MM.1S (cell line): Measurements from ENCODE around the gene SRF.

ENCODE experiments used
- DNase-seq: peaks from one replicate; pipeline ENCODE4 v3.0.0-alpha.2; 2015
- H2AFZ ChIP-seq: fragments of 300-600 bp; sonication (generic); 2 replicates; pipeline ENCODE4 v1.6.0; 2016; ENCODE audit warnings: antibody characterized with exemption, low read length
- H3F3A ChIP-seq: fragments of 300-600 bp; sonication (generic); 2 replicates; pipeline ENCODE4 v1.6.1; 2016; ENCODE audit warnings: mild to moderate bottlenecking, antibody characterized with exemption, low read length, moderate library complexity, mixed read lengths; ENCODE audit not compliant: insufficient read depth
- H3K27ac ChIP-seq: fragments of 300-600 bp; sonication (generic); 2 replicates; pipeline ENCODE4 v1.5.1; 2016; ENCODE audit warnings: mild to moderate bottlenecking, low read length
- H3K27me3 ChIP-seq: fragments of 300-600 bp; sonication (generic); replicated peaks from 2 replicates; pipeline ENCODE4 v1.6.0; 2016; ENCODE audit warnings: low read length; ENCODE audit not compliant: insufficient read depth
- H3K36me3 ChIP-seq: fragments of 300-600 bp; sonication (generic); replicated peaks from 2 replicates; pipeline ENCODE4 v1.6.1; 2016; ENCODE audit warnings: mild to moderate bottlenecking, low read length, mixed read lengths; ENCODE audit not compliant: insufficient read depth
- H3K4me1 ChIP-seq: fragments of 300-600 bp; sonication (generic); 2 replicates; pipeline ENCODE4 v1.6.1; 2016; ENCODE audit warnings: low read length, mixed read lengths
- H3K4me2 ChIP-seq: fragments of 300-600 bp; sonication (generic); 2 replicates; pipeline ENCODE4 v1.6.0; 2016; ENCODE audit warnings: low read depth, low read length
- H3K4me3 ChIP-seq: fragments of 300-600 bp; sonication (generic); 2 replicates; pipeline ENCODE4 v1.5.1; 2016; ENCODE audit warnings: low read length, mixed read lengths
- H3K79me2 ChIP-seq: fragments of 300-600 bp; sonication (generic); 2 replicates; pipeline ENCODE4 v1.6.1; 2016; ENCODE audit warnings: mixed run types, low read length, mixed read lengths
- H3K9ac ChIP-seq: fragments of 300-600 bp; sonication (generic); 2 replicates; pipeline ENCODE4 v1.6.1; 2016; ENCODE audit warnings: low read length, mixed read lengths
- H3K9me2 ChIP-seq: fragments of 300-600 bp; sonication (generic); replicated peaks from 2 replicates; pipeline ENCODE4 v1.6.1; 2016; ENCODE audit warnings: mild to moderate bottlenecking, low read length, mixed read lengths; ENCODE audit not compliant: insufficient read depth
- H3K9me3 ChIP-seq: fragments of 300-600 bp; sonication (generic); replicated peaks from 2 replicates; pipeline ENCODE4 v1.6.1; 2016; ENCODE audit warnings: mild to moderate bottlenecking, low read length, mixed read lengths; ENCODE audit not compliant: insufficient read depth
- H4K20me1 ChIP-seq: fragments of 300-600 bp; sonication (generic); 2 replicates; pipeline ENCODE4 v1.6.1; 2016; ENCODE audit warnings: mild to moderate bottlenecking, low read length, moderate library complexity, mixed read lengths; ENCODE audit not compliant: insufficient read depth
- CTCF ChIP-seq: fragments of 300-600 bp; sonication (generic); IDR thresholded peaks from 2 replicates; pipeline ENCODE4 v1.5.1; 2016; ENCODE audit warnings: antibody characterized with exemption, low read length, mixed read lengths
- EZH2 ChIP-seq: fragments of 300-600 bp; sonication (generic); optimal IDR thresholded peaks from 2 replicates; pipeline ENCODE3; 2017; ENCODE audit warnings: low read depth, mild to moderate bottlenecking, antibody characterized with exemption, low read length, mixed read lengths
- EZH2phosphoT487 ChIP-seq: fragments of 300-600 bp; sonication (generic); IDR thresholded peaks from 2 replicates; pipeline ENCODE4 v1.6.1; 2018; ENCODE audit warnings: antibody characterized with exemption, low read length

The SRF gene

DNA sequence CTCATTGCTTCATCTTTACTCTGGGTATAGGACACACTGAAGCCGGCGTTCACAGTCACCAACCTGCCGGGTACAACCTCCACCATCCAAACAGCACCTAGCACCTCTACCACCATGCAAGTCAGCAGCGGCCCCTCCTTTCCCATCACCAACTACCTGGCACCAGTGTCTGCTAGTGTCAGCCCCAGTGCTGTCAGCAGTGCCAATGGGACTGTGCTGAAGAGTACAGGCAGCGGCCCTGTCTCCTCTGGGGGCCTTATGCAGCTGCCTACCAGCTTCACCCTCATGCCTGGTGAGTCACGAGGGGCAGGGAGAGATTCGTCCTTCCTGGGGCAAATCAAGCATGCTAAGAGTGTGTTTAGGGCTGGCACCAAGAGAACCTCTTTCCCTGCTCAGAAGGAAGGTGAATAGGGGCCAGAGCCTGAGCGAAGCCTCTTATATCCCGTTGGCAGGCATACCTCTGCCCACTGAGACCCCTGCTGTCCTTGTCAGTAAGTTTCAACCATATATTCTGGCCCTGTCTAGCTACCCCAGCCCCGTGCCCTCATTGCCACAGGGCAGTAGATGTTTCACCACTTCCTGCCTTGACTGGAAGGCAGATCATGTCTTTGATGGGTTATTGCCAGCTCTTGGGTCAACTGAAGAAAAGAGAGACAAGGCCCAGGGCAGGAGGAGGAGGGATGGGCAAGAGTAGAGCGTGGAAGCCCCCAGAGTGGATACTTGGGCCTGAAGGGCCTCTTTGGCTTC, 4.8 kb downstream of the SRF start:
- Histone ChIP-seq H3K4me2 (no peak overlapping the region), H3K9me2 (no peaks in the 10 kb centered on the region), H3K9ac (no peak overlapping the region), H3K9me3 (no peaks in the 10 kb centered on the region), H2AFZ (no peak overlapping the region), H3K79me2 (peaks cover 39% of the 10 kb centered on the region), H3K27ac (no peak overlapping the region), H3K36me3 (peaks cover 5% of the 10 kb centered on the region; the same call in 1 of the 2 replicates), H3F3A (peaks cover 23% of the 10 kb centered on the region), H4K20me1 (peaks cover 5% of the 10 kb centered on the region; the same call in 1 of the 2 replicates), H3K4me3 (no peak overlapping the region), H3K4me1 (peaks cover 25% of the 10 kb centered on the region), H3K27me3 (no peaks in the 10 kb centered on the region)
- TF ChIP-seq EZH2phosphoT487, result no peak
- no peak for TF ChIP-seq EZH2
- no peak for TF ChIP-seq CTCF
- no peak for DNase-seq

GRCh38 chr6:43176423-43176786, 5.3 kb downstream of the SRF start:
- Histone ChIP-seq H3K9ac (no peak overlapping the region), H3K27me3 (no peaks in the 10 kb centered on the region), H3K27ac (no peak overlapping the region), H2AFZ (no peak overlapping the region), H3K36me3 (peaks cover 5% of the 10 kb centered on the region; the same call in 1 of the 2 replicates), H3K4me3 (no peak overlapping the region), H3K9me3 (no peaks in the 10 kb centered on the region), H3K79me2 (peaks cover 39% of the 10 kb centered on the region), H3K4me1 (peaks cover 25% of the 10 kb centered on the region), H3K4me2 (no peak overlapping the region), H3K9me2 (no peaks in the 10 kb centered on the region), H3F3A (peaks cover 24% of the 10 kb centered on the region), H4K20me1 (peaks cover 5% of the 10 kb centered on the region; the same call in 1 of the 2 replicates)
- DNase-seq, result no peak
- TF ChIP-seq CTCF (no peak), EZH2 (no peak), EZH2phosphoT487 (no peak)

GRCh38 chr6:43178150-43178549, 7.1 kb downstream of the SRF start:
- H3K4me3 ChIP-seq, result no peak overlapping the region
- no peaks in the 10 kb centered on the region for H3K27me3 ChIP-seq
- H3K27ac ChIP-seq, result no peak overlapping the region
- TF ChIP-seq EZH2phosphoT487 (no peak), EZH2 (no peak), CTCF (no peak)
- H3K4me1 ChIP-seq, result peaks cover 24% of the 10 kb centered on the region
- peaks cover 34% of the 10 kb centered on the region for H3K79me2 ChIP-seq
- no peak for DNase-seq
- H3K36me3 ChIP-seq, result peaks cover 5% of the 10 kb centered on the region; the same call in 1 of the 2 replicates
- no peak overlapping the region for H2AFZ ChIP-seq
- H3F3A ChIP-seq, result peaks cover 22% of the 10 kb centered on the region
- H3K9me2 ChIP-seq, result no peaks in the 10 kb centered on the region
- H3K9me3 ChIP-seq, result no peaks in the 10 kb centered on the region
- H4K20me1 ChIP-seq, result peaks cover 1% of the 10 kb centered on the region; the same call in 1 of the 2 replicates
- no peak overlapping the region for H3K9ac ChIP-seq
- H3K4me2 ChIP-seq, result no peak overlapping the region
